ENCODE results near the gene OTOS.

OTOS gene

GRCh38 chr2:240149943-240150784 lies 9.7 kb upstream of the OTOS start:
- ChIA-PET CTCF (interaction anchor here (0.8 to 1.2 kb wide), 3 partner anchors 8 to 10 kb away, joined by 3 to 4 read pairs (median 3); no protein-coding TSS in a partner anchor), POLR2A (no interaction called here)
- TF ChIP-seq SUZ12 (IDR thresholded peaks at IDR 0.05) (no peak), SP1 (IDR thresholded peaks at IDR 0.05) (no peak), PKNOX1 (IDR thresholded peaks at IDR 0.05) (no peak), ARNT (IDR thresholded peaks at IDR 0.05) (no peak), FOXM1 (IDR thresholded peaks at IDR 0.05; ENCODE audit: borderline replicate concordance) (no peak), HDGF (IDR thresholded peaks at IDR 0.05; ENCODE audit: borderline replicate concordance) (no peak), L3MBTL2 (conservative IDR thresholded peaks at IDR 0.05) (no peak), ELF4 (IDR thresholded peaks at IDR 0.05) (no peak), TARDBP (IDR thresholded peaks at IDR 0.05) (no peak), FOXA1 (IDR thresholded peaks at IDR 0.05) (no peak), NFRKB (IDR thresholded peaks at IDR 0.05) (no peak), ZNF384 (IDR thresholded peaks at IDR 0.05) (no peak), LEF1 (IDR thresholded peaks at IDR 0.05; ENCODE audit: borderline replicate concordance) (no peak)
- DNase-seq (ENCODE audit: extremely low spot score) = peak; percentile 67

- no peak for DNase-seq (ENCODE audit: extremely low spot score)
- TF ChIP-seq LEF1 (IDR thresholded peaks at IDR 0.05; ENCODE audit: borderline replicate concordance) (no peak), HDGF (IDR thresholded peaks at IDR 0.05; ENCODE audit: borderline replicate concordance) (no peak), ZNF384 (IDR thresholded peaks at IDR 0.05) (no peak), PKNOX1 (IDR thresholded peaks at IDR 0.05) (no peak), SP1 (IDR thresholded peaks at IDR 0.05) (no peak), FOXM1 (IDR thresholded peaks at IDR 0.05; ENCODE audit: borderline replicate concordance) (no peak), SUZ12 (IDR thresholded peaks at IDR 0.05) (no peak), NFRKB (IDR thresholded peaks at IDR 0.05) (no peak), BHLHE40 (IDR thresholded peaks at IDR 0.05; ENCODE audit: borderline replicate concordance) (no peak), TARDBP (IDR thresholded peaks at IDR 0.05) (no peak), L3MBTL2 (conservative IDR thresholded peaks at IDR 0.05) (no peak), ARNT (IDR thresholded peaks at IDR 0.05) (no peak), ELF4 (IDR thresholded peaks at IDR 0.05) (no peak)
- POLR2A ChIA-PET = no interaction called here
- CTCF ChIA-PET = no interaction called here
Observed at GRCh38 chr2:240147911-240148587, 7.6 kb upstream of the OTOS start.

GRCh38 chr2:240147382-240147781 lies 6.9 kb upstream of the OTOS start:
- no peak for TF ChIP-seq LEF1 (IDR thresholded peaks at IDR 0.05; ENCODE audit: borderline replicate concordance)
- TF ChIP-seq ZNF384 (IDR thresholded peaks at IDR 0.05) = no peak
- TF ChIP-seq L3MBTL2 (conservative IDR thresholded peaks at IDR 0.05) = no peak
- TF ChIP-seq CTBP1 (IDR thresholded peaks at IDR 0.05; ENCODE audit: borderline replicate concordance) = no peak
- TF ChIP-seq FOXK2 (IDR thresholded peaks at IDR 0.05) = no peak
- TF ChIP-seq TARDBP (IDR thresholded peaks at IDR 0.05) = no peak
- no peak for TF ChIP-seq NFRKB (IDR thresholded peaks at IDR 0.05)
- TF ChIP-seq ELF4 (IDR thresholded peaks at IDR 0.05) = no peak
- no peak for TF ChIP-seq PKNOX1 (IDR thresholded peaks at IDR 0.05)
- TF ChIP-seq ARNT (IDR thresholded peaks at IDR 0.05) = no peak
- ChIA-PET POLR2A (no interaction called here), CTCF (no interaction called here)
- no peak for DNase-seq (ENCODE audit: extremely low spot score)

GRCh38 chr2:240146627-240147278 lies 6.3 kb upstream of the OTOS start:
- ChIA-PET CTCF (interaction anchor here (1.5 kb wide), 1 partner anchor 86 kb away, joined by 4 read pairs; no protein-coding TSS in a partner anchor), POLR2A (no interaction called here)
- no peak for DNase-seq (ENCODE audit: extremely low spot score)
- TF ChIP-seq ELF4 (IDR thresholded peaks at IDR 0.05) = no peak
- TF ChIP-seq SP1 (IDR thresholded peaks at IDR 0.05) = no peak
- TF ChIP-seq PKNOX1 (IDR thresholded peaks at IDR 0.05) = no peak
- no peak for TF ChIP-seq FOXK2 (IDR thresholded peaks at IDR 0.05)
- no peak for TF ChIP-seq TARDBP (IDR thresholded peaks at IDR 0.05)
- TF ChIP-seq HDGF (IDR thresholded peaks at IDR 0.05; ENCODE audit: borderline replicate concordance) = no peak
- TF ChIP-seq BHLHE40 (IDR thresholded peaks at IDR 0.05; ENCODE audit: borderline replicate concordance) = no peak
- TF ChIP-seq SUZ12 (IDR thresholded peaks at IDR 0.05) = no peak
- TF ChIP-seq L3MBTL2 (conservative IDR thresholded peaks at IDR 0.05) = no peak
- TF ChIP-seq FOXM1 (IDR thresholded peaks at IDR 0.05; ENCODE audit: borderline replicate concordance) = no peak
- TF ChIP-seq LEF1 (IDR thresholded peaks at IDR 0.05; ENCODE audit: borderline replicate concordance) = no peak
- TF ChIP-seq FOXA1 (IDR thresholded peaks at IDR 0.05) = no peak
- TF ChIP-seq ZNF384 (IDR thresholded peaks at IDR 0.05) = no peak
- TF ChIP-seq CTBP1 (IDR thresholded peaks at IDR 0.05; ENCODE audit: borderline replicate concordance) = no peak
- TF ChIP-seq ARNT (IDR thresholded peaks at IDR 0.05) = no peak
- TF ChIP-seq NFRKB (IDR thresholded peaks at IDR 0.05) = no peak

Data from HEK293T (cell line).